ENCODE measurements around the gene GRIK4. TPM values are rescaled to one million over a fixed set of nuclear protein-coding genes. Genes with fewer than 3 reads are reported as not detected.

GRIK4 gene
- total RNA-seq, 4 donors from 2014 or later: under 0.01 to 0.69 (median 0.25) TPM

- Histone ChIP-seq H3K36me3 (no peaks in the 10 kb centered on the region), H3K9me3 (no peaks in the 10 kb centered on the region), H3K4me3 (no peak overlapping the region), H3K27ac (no peak overlapping the region), H3K4me1 (no peaks in the 10 kb centered on the region), H3K27me3 (peaks cover 40% of the 10 kb centered on the region)
- ATAC-seq: no peak
- 86 to 100% methylated on average over 1 of the region's 4 CpGs for WGBS, 2 donors (ENCODE audit: low coverage in 1 of 2)
- no peak for TF ChIP-seq EP300 (IDR thresholded peaks at IDR 0.05)
Observed at GRCh38 chr11:120816176-120816575, 304.6 kb downstream of the GRIK4 start.

DNA sequence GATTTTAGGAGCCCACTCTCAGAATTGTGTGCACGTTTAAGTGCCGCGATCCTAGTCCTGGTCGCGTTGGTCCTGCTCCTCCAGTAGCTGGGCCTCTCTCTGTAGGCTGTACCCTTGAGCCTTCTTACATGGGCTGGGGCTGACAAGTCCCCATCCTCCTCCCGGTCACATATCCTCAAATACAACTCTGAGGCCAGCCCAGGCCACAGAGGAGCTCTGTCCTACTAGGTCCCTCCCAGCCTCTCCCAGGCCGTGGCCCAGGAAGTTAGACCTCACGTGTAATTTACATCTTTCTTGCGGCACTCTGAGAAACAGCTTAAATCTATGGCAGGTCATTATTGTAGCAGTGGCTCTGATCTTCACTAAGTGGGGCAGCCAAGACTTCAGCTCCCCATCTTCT, 305.2 kb downstream of the GRIK4 start:
- Histone ChIP-seq H3K9me3 (no peaks in the 10 kb centered on the region), H3K4me1 (no peaks in the 10 kb centered on the region), H3K27me3 (peaks cover 45% of the 10 kb centered on the region), H3K4me3 (no peak overlapping the region), H3K36me3 (no peaks in the 10 kb centered on the region), H3K27ac (no peak overlapping the region)
- ATAC-seq: no peak
- TF ChIP-seq, protein P1, sequence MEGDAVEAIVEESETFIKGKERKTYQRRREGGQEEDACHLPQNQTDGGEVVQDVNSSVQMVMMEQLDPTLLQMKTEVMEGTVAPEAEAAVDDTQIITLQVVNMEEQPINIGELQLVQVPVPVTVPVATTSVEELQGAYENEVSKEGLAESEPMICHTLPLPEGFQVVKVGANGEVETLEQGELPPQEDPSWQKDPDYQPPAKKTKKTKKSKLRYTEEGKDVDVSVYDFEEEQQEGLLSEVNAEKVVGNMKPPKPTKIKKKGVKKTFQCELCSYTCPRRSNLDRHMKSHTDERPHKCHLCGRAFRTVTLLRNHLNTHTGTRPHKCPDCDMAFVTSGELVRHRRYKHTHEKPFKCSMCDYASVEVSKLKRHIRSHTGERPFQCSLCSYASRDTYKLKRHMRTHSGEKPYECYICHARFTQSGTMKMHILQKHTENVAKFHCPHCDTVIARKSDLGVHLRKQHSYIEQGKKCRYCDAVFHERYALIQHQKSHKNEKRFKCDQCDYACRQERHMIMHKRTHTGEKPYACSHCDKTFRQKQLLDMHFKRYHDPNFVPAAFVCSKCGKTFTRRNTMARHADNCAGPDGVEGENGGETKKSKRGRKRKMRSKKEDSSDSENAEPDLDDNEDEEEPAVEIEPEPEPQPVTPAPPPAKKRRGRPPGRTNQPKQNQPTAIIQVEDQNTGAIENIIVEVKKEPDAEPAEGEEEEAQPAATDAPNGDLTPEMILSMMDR (IDR thresholded peaks at IDR 0.05): no peak
- TF ChIP-seq POLR2A (IDR thresholded peaks at IDR 0.05): no peak
- TF ChIP-seq EP300 (IDR thresholded peaks at IDR 0.05): no peak
- no peak for TF ChIP-seq POLR2AphosphoS5 (IDR thresholded peaks at IDR 0.05)
- WGBS, 2 donors (ENCODE audit: low coverage in 1 of 2): 90 to 95% methylated on average over 7 of the region's 9 CpGs

- no peak for ATAC-seq
- no peak overlapping the region for H3K27ac ChIP-seq
- H3K4me1 ChIP-seq: no peaks in the 10 kb centered on the region
- TF ChIP-seq POLR2AphosphoS5 (IDR thresholded peaks at IDR 0.05): no peak
- TF ChIP-seq, protein P1 (IDR thresholded peaks at IDR 0.05): no peak
- no peak for TF ChIP-seq EP300 (IDR thresholded peaks at IDR 0.05)
- no peak for TF ChIP-seq POLR2A (IDR thresholded peaks at IDR 0.05)
- 100% methylated on average over 1 of the region's 2 CpGs; no CpG with 5 or more reads in 1 of the 2 donors for WGBS, 2 donors (ENCODE audit: low coverage in 1 of 2)
- H3K27me3 ChIP-seq: peaks cover 49% of the 10 kb centered on the region
- no peaks in the 10 kb centered on the region for H3K36me3 ChIP-seq
- no peak overlapping the region for H3K4me3 ChIP-seq
- no peaks in the 10 kb centered on the region for H3K9me3 ChIP-seq
Observed at GRCh38 chr11:120817158-120817557, 305.6 kb downstream of the GRIK4 start.

GRCh38 chr11:120818097-120818496, 306.5 kb downstream of the GRIK4 start:
- H3K36me3 ChIP-seq: no peaks in the 10 kb centered on the region
- ATAC-seq: no peak
- TF ChIP-seq, protein P1 (IDR thresholded peaks at IDR 0.05): no peak
- no peak for TF ChIP-seq EP300 (IDR thresholded peaks at IDR 0.05)
- TF ChIP-seq POLR2AphosphoS5 (IDR thresholded peaks at IDR 0.05): no peak
- no peak for TF ChIP-seq POLR2A (IDR thresholded peaks at IDR 0.05)
- H3K9me3 ChIP-seq: no peaks in the 10 kb centered on the region
- no peak overlapping the region for H3K27ac ChIP-seq
- no peaks in the 10 kb centered on the region for H3K4me1 ChIP-seq
- no peak overlapping the region for H3K4me3 ChIP-seq
- 57 to 88% methylated on average over 8 of the region's 8 CpGs for WGBS, 2 donors (ENCODE audit: low coverage in 1 of 2)
- peaks cover 52% of the 10 kb centered on the region for H3K27me3 ChIP-seq

- Histone ChIP-seq H3K4me1 (no peaks in the 10 kb centered on the region), H3K36me3 (no peaks in the 10 kb centered on the region), H3K4me3 (no peak overlapping the region), H3K27me3 (peaks cover 52% of the 10 kb centered on the region), H3K9me3 (no peaks in the 10 kb centered on the region), H3K27ac (no peak overlapping the region)
- 14 to 20% methylated on average over 2 to 3 of the region's 7 CpGs for WGBS, 2 donors (ENCODE audit: low coverage in 1 of 2)
- no peak for ATAC-seq
- TF ChIP-seq, protein P1 (IDR thresholded peaks at IDR 0.05): no peak
- TF ChIP-seq EP300 (IDR thresholded peaks at IDR 0.05) (no peak), POLR2AphosphoS5 (IDR thresholded peaks at IDR 0.05) (no peak), POLR2A (IDR thresholded peaks at IDR 0.05) (no peak)
Observed at GRCh38 chr11:120819003-120819402, 307.5 kb downstream of the GRIK4 start.
